Activated naive CD4-positive, alpha-beta T cell treated with anti-CD3 and anti-CD28 coated beads, Interleukin-2, amount 10 ng/mL, durations not matched to agents 5 hours and 36 hours (primary cell): ENCODE measurements around the gene SLC23A2. TPM values are rescaled to one million over a fixed set of nuclear protein-coding genes. Genes with fewer than 3 reads are reported as not detected.

Source experiments
- total RNA-seq, 2 experiments: library from RNA; stranded (reverse); gene quantifications; one replicate each; pipeline ENCODE4 v1.2.3, GENCODE V29; 2021

SLC23A2 gene
- 10 to 100 TPM; 21.1 to 21.7 TPM for total RNA-seq

DNA sequence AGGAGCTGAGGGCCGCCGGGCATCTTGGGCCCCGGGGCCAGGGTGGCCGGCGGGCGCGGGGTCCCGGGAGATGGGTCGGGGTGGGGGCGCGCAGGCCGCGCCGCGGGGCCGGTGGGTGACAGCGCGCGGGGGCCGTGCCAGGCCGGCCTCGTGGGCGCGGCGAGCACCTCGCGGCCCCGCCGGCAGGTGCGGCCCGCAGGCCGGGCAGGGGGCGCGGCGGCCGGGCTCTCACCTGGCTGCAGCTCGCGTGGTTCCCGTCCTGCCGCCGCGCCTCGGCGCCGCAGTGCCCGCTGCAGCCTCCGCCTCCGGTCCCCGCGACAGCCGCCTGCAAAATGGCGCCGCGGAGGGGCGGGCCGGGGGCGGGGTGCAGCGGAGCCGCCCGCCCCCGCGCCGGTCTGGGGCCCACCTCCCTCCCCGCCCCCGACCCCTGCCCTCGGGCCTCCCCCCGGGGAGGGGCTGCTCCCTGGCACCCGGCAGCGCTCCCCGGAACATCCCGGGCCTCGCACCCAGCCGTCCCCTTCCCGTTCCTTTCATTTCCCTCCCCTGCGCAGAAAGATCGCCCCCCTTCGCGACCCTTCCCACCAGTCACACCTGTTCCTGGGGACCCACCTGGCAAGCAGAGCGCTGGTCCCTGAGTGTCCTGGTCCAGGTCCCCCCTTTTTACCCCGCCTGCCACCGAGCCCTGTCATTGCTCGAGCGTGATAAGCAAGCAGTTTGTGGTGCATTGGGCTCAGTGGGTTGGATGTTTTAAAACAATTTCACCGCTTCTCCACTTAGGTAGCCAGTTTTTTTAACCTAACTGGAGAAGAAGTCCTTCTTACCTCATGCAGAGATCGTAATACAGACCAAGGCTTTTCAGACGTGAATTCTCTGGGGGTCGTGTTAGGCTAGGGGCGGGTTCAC is at the start of gene SLC23A2:
Gene SLC23A2, minus strand, starts transcription at position 337 of the 903 bp plus-strand sequence. CDS start 68,948 bp downstream, outside the sequence.

Other genes starting within 250 kb of the SLC23A2 start
- gene RASSF2, start 177.9 kb downstream of the SLC23A2 start, total RNA-seq = 10 to 100 TPM; 64.7 to 65.8 TPM
- 10 to 100 TPM; 83.9 to 89.7 TPM for gene TMEM230, start 111.6 kb upstream of the SLC23A2 start, total RNA-seq
- 100 to 1,000 TPM; 353 to 354 TPM for gene PCNA, start 118.4 kb upstream of the SLC23A2 start, total RNA-seq
- gene CDS2, start 125.5 kb upstream of the SLC23A2 start, total RNA-seq = 10 to 100 TPM; 49.4 to 51.6 TPM